Fibroblast of lung (primary cell): ENCODE measurements around the gene RASGRF2. TPM values are rescaled to one million over a fixed set of nuclear protein-coding genes. Genes with fewer than 3 reads are reported as not detected.

Experiments used
- DNase-seq, 2 donors: peaks; one replicate each; pipeline versions ENCODE4 v3.0.0 to v3.0.0-alpha.2; 2010; ENCODE audit warnings: low read depth in 2 of 2
- H2AFZ ChIP-seq: 2 replicates; pipeline ENCODE4 v1.5.1; 2012; ENCODE audit warnings: low read length, control low read depth, inconsistent platforms
- H3K27ac ChIP-seq: 2 replicates; pipeline ENCODE4 v1.5.1; 2011; ENCODE audit warnings: low read length, control low read depth; ENCODE audit not compliant: insufficient read depth
- H3K27me3 ChIP-seq: 2 replicates; pipeline ENCODE4 v1.5.1; 2011; ENCODE audit warnings: mild to moderate bottlenecking, low read length; ENCODE audit not compliant: control insufficient read depth, insufficient read depth
- H3K36me3 ChIP-seq: 2 replicates; pipeline ENCODE4 v1.5.1; 2011; ENCODE audit warnings: low read length; ENCODE audit not compliant: control insufficient read depth, insufficient read depth
- H3K4me1 ChIP-seq: 2 replicates; pipeline ENCODE4 v1.5.1; 2011; ENCODE audit warnings: low read length; ENCODE audit not compliant: control insufficient read depth, insufficient read depth; ENCODE audit errors: extremely low read depth
- H3K4me2 ChIP-seq: 2 replicates; pipeline ENCODE4 v1.5.1; 2011; ENCODE audit warnings: low read length, control low read depth; ENCODE audit not compliant: insufficient read depth; ENCODE audit errors: extremely low read depth
- H3K4me3 ChIP-seq, 4 experiments: fragments of 200-600 bp in 1 of 4; sonication (generic) in 1 of 4; replicated peaks in 1 of 4; 2 replicates each; pipeline ENCODE4 v1.5.1; 2011 to 2016; ENCODE audit warnings: low read length in 4 of 4, low read depth in 3 of 4, mild to moderate bottlenecking in 3 of 4, control low read depth in 2 of 4, inconsistent platforms in 1 of 4, mixed read lengths in 1 of 4; ENCODE audit not compliant: insufficient read depth in 1 of 4; ENCODE audit errors: control extremely low read depth in 1 of 4
- H3K79me2 ChIP-seq: 2 replicates; pipeline ENCODE4 v1.5.1; 2012; ENCODE audit warnings: mild to moderate bottlenecking, low read length, inconsistent platforms; ENCODE audit not compliant: control insufficient read depth, insufficient read depth
- H3K9ac ChIP-seq: 2 replicates; pipeline ENCODE4 v1.5.1; 2011; ENCODE audit warnings: mild to moderate bottlenecking, low read length, control low read depth; ENCODE audit not compliant: insufficient read depth
- H3K9me3 ChIP-seq: 2 replicates; pipeline ENCODE4 v1.5.1; 2012; ENCODE audit warnings: low read depth, low read length; ENCODE audit not compliant: control insufficient read depth, insufficient read depth
- H4K20me1 ChIP-seq: 2 replicates; pipeline ENCODE4 v1.5.1; 2011; ENCODE audit warnings: low read length; ENCODE audit not compliant: control insufficient read depth, insufficient read depth; ENCODE audit errors: extremely low read depth
- EZH2 ChIP-seq: IDR thresholded peaks from 2 replicates; pipeline ENCODE4 v1.5.1; 2012; ENCODE audit warnings: low read length, control low read depth, mild to moderate bottlenecking; ENCODE audit errors: missing control alignments
- polyA plus RNA-seq, 2 donors: library from polyadenylated mRNA; depleted of rRNA in 1 of 2; stranded (reverse) in 1 of 2; unstranded in 1 of 2; fragments of >200 nt; gene quantifications; 2 replicates each; pipeline ENCODE4 v1.2.1, GENCODE V29; 2011 to 2012; ENCODE audit warnings: missing spikeins in 1 of 2
- total RNA-seq: library from RNA; depleted of rRNA; stranded (reverse); fragments of >200 nt; gene quantifications from 2 replicates; pipeline ENCODE4 v1.2.1, GENCODE V29; 2014
- TF ChIP-seq, protein P1 (sequence below), 2 donors: IDR thresholded peaks in 1 of 2; conservative IDR thresholded peaks in 1 of 2; 1 replicate in 1 of 2; 2 replicates in 1 of 2; pipeline ENCODE4 v1.5.1; 2011 to 2012; ENCODE audit warnings: low read length in 2 of 2, control low read depth in 1 of 2, inconsistent platforms in 1 of 2, low read depth in 1 of 2, mild to moderate bottlenecking in 1 of 2

The RASGRF2 gene
- total and polyA plus RNA-seq, 2 donors (not counting 1 experiment from before 2014, with no cell fraction given), result 3.5 to 19.5 TPM

DNA sequence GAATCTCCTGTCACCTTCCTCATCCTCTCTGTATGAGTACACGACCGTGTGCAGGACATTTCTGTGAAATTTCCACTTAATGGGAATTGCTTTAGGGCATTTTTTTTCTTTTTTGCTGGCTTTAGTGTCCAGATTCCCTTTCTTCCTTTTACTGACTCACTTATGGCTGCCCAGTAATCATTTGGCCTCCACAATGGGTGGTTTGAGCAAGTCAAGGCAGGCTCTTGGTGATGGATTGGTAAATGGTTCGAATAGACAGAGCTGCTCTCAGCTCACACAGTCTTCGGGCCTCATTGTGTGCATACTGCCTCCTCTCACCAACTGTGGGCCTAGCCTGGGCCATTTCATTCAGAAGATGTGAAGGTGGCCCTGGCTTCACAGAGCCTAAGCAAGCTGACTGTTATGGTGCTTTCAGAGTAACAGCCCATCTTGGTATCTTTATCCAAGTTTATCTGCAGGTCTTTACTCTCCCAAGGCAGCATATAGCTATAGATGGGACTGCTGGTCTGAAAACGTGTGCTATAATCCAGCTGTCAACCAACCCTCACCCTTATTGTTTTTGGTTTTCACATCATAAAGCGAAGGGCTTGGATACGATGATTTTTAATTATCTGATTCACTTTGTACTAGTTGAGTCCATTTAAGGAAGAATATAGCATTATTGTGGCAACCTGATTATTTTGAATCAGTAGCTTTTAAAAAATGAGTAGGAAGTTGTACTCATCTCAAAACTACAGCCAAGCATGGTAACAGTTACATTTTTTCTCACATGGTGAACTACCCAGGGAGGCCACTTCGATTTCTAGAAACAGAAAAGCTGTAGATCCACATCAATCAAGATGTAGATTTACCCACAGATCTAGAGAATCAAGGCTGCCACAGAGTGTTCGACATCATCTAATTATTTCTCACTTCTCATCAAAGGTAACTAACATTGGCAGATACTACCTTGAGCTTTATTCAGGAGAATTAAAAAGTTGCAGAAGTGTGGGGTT lies 222.5 kb downstream of the RASGRF2 start:
- H2AFZ ChIP-seq, result no peak overlapping the region
- H3K9me3 ChIP-seq, result no peaks in the 10 kb centered on the region
- no peak for DNase-seq
- H3K4me3 ChIP-seq, result no peak overlapping the region
- no peaks in the 10 kb centered on the region for H4K20me1 ChIP-seq
- no peaks in the 10 kb centered on the region for H3K4me1 ChIP-seq
- no peaks in the 10 kb centered on the region for H3K36me3 ChIP-seq
- no peaks in the 10 kb centered on the region for H3K79me2 ChIP-seq
- H3K9ac ChIP-seq, result no peak overlapping the region
- no peaks in the 10 kb centered on the region for H3K27me3 ChIP-seq
- H3K27ac ChIP-seq, result no peak overlapping the region
- H3K4me2 ChIP-seq, result no peak overlapping the region
- no peak for TF ChIP-seq EZH2
- TF ChIP-seq, protein P1, sequence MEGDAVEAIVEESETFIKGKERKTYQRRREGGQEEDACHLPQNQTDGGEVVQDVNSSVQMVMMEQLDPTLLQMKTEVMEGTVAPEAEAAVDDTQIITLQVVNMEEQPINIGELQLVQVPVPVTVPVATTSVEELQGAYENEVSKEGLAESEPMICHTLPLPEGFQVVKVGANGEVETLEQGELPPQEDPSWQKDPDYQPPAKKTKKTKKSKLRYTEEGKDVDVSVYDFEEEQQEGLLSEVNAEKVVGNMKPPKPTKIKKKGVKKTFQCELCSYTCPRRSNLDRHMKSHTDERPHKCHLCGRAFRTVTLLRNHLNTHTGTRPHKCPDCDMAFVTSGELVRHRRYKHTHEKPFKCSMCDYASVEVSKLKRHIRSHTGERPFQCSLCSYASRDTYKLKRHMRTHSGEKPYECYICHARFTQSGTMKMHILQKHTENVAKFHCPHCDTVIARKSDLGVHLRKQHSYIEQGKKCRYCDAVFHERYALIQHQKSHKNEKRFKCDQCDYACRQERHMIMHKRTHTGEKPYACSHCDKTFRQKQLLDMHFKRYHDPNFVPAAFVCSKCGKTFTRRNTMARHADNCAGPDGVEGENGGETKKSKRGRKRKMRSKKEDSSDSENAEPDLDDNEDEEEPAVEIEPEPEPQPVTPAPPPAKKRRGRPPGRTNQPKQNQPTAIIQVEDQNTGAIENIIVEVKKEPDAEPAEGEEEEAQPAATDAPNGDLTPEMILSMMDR (conservative IDR thresholded peaks at IDR 0.05 in 1 of 2, IDR thresholded peaks at IDR 0.05 in 1 of 2; ENCODE audit: low read depth in 1 of 2, low read length in 2 of 2), result no peak

- Histone ChIP-seq H3K9ac (no peak overlapping the region), H3K27me3 (no peaks in the 10 kb centered on the region), H3K9me3 (no peaks in the 10 kb centered on the region), H2AFZ (no peak overlapping the region), H4K20me1 (no peaks in the 10 kb centered on the region), H3K4me1 (no peaks in the 10 kb centered on the region), H3K27ac (no peak overlapping the region), H3K4me2 (no peak overlapping the region), H3K36me3 (no peaks in the 10 kb centered on the region), H3K79me2 (no peaks in the 10 kb centered on the region), H3K4me3 (no peak overlapping the region)
- TF ChIP-seq EZH2, result no peak
- TF ChIP-seq, protein P1 (conservative IDR thresholded peaks at IDR 0.05 in 1 of 2, IDR thresholded peaks at IDR 0.05 in 1 of 2; ENCODE audit: low read depth in 1 of 2, low read length in 2 of 2), result no peak
- DNase-seq, result no peak
Measured at GRCh38 chr5:81183811-81184748, 223.9 kb downstream of the RASGRF2 start.

- no peaks in the 10 kb centered on the region for H3K4me1 ChIP-seq
Measured at GRCh38 chr5:81184749-81185110, 224.6 kb downstream of the RASGRF2 start.

More at GRCh38 chr5:81184749-81185110, 224.6 kb downstream of the RASGRF2 start:
- H3K4me3 ChIP-seq, result no peak overlapping the region
- no peak overlapping the region for H3K27ac ChIP-seq
- no peak overlapping the region for H3K9ac ChIP-seq
- H3K27me3 ChIP-seq, result no peaks in the 10 kb centered on the region
- no peak overlapping the region for H2AFZ ChIP-seq
- DNase-seq, result no peak
- H3K79me2 ChIP-seq, result no peaks in the 10 kb centered on the region
- no peaks in the 10 kb centered on the region for H3K36me3 ChIP-seq
- no peaks in the 10 kb centered on the region for H4K20me1 ChIP-seq
- no peak overlapping the region for H3K4me2 ChIP-seq
- TF ChIP-seq EZH2, result no peak
- TF ChIP-seq, protein P1 (conservative IDR thresholded peaks at IDR 0.05 in 1 of 2, IDR thresholded peaks at IDR 0.05 in 1 of 2; ENCODE audit: low read depth in 1 of 2, low read length in 2 of 2), result no peak
- no peaks in the 10 kb centered on the region for H3K9me3 ChIP-seq
